ENCODE data around the gene GTF3C1. TPM values are rescaled to one million over a fixed set of nuclear protein-coding genes. Genes with fewer than 3 reads are reported as not detected.
"Not testable (repeated sequence)": the region's sequence is repeated elsewhere in the genome, so short reads cannot be mapped to it uniquely, and the experiment has no call there.

GTF3C1 gene
- total RNA-seq, 1 donor from 2014 or later, result 125 TPM

DNA sequence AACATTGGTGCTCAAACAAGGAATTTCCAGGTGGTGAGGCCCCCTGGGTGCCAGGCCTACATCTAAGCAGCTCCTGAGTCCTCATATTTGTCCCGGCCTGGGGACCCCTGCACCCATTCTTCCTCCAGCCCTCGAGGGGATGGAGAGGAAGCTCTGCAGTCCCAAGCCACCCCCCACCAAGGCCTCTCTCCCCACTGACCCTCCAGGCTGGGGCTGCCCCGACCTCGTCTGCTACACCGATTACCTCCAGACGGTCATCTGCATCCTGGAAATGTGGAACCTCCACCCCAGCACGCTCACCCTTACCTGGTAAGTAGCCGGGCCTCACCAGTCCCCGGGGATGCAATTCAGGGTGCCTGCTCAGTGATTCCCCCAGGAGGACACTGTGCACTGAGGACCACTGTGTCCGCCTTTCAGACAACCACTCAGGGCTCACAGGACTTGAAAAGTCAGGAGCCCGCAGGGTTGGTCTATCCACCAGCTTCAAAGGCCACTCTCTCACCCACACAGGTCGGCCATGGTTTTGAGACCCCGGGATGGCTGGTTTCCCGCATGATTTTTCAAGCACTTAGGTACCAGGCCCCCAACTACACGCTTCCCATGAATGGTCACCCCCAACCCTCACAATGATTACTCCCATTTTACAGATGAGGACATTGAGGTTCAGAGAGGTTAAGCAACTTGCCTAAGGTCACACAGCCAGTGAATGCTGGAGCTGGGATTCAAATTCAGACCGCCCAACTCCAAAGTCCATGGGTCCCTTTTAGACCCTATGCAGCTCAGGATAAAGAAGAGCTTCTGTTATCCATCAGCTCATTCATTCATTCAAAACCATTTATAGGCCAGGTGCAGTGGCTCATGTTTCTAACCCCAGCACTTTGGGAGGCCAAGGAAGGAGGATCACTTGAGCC lies 115.3 kb downstream of the GTF3C1 start:
- TF ChIP-seq, protein P1, sequence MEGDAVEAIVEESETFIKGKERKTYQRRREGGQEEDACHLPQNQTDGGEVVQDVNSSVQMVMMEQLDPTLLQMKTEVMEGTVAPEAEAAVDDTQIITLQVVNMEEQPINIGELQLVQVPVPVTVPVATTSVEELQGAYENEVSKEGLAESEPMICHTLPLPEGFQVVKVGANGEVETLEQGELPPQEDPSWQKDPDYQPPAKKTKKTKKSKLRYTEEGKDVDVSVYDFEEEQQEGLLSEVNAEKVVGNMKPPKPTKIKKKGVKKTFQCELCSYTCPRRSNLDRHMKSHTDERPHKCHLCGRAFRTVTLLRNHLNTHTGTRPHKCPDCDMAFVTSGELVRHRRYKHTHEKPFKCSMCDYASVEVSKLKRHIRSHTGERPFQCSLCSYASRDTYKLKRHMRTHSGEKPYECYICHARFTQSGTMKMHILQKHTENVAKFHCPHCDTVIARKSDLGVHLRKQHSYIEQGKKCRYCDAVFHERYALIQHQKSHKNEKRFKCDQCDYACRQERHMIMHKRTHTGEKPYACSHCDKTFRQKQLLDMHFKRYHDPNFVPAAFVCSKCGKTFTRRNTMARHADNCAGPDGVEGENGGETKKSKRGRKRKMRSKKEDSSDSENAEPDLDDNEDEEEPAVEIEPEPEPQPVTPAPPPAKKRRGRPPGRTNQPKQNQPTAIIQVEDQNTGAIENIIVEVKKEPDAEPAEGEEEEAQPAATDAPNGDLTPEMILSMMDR (conservative IDR thresholded peaks at IDR 0.05), result no peak
- no peak overlapping the region for H3K27ac Mint-ChIP-seq (ENCODE audit: unreplicated experiment)
- no peaks in the 10 kb centered on the region for H3K27me3 Mint-ChIP-seq (ENCODE audit: low read depth)
- no peaks in the 10 kb centered on the region for H3K36me3 Mint-ChIP-seq (ENCODE audit: low read depth)
- no peaks in the 10 kb centered on the region for H3K9me3 Mint-ChIP-seq
- peaks cover 3% of the 10 kb centered on the region for H3K4me1 Mint-ChIP-seq
- DNase-seq (ENCODE audit: low read depth, low spot score), result no peak
- no peak overlapping the region for H3K4me3 Mint-ChIP-seq

DNA sequence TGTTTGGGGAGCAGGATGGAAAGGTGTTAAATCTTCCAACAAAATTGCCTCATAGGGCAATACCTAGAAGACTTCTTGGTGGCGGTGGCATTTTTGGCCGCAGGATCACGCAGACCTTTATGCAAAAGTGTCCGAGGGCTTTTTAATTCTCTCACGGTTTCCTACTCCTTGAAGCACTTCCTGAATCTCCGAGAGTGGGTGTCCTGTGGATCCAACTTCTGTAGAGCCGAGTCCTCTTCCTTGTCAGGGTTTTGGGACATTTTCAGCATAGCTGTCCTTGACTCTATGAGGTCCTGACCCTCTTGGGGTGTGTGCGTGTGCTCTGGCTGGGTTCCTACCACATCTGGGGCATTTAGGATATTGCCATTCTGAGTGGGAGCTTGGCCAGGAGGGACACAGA lies 116.1 kb downstream of the GTF3C1 start:
- no peaks in the 10 kb centered on the region for H3K36me3 Mint-ChIP-seq (ENCODE audit: low read depth)
- no peak overlapping the region for H3K27ac Mint-ChIP-seq (ENCODE audit: unreplicated experiment)
- H3K27me3 Mint-ChIP-seq (ENCODE audit: low read depth), result no peaks in the 10 kb centered on the region
- H3K4me1 Mint-ChIP-seq, result no peaks in the 10 kb centered on the region
- TF ChIP-seq, protein P1 (conservative IDR thresholded peaks at IDR 0.05), result no peak
- no peak overlapping the region for H3K4me3 Mint-ChIP-seq
- DNase-seq (ENCODE audit: low read depth, low spot score), result no peak
- H3K9me3 Mint-ChIP-seq, result no peaks in the 10 kb centered on the region

DNA sequence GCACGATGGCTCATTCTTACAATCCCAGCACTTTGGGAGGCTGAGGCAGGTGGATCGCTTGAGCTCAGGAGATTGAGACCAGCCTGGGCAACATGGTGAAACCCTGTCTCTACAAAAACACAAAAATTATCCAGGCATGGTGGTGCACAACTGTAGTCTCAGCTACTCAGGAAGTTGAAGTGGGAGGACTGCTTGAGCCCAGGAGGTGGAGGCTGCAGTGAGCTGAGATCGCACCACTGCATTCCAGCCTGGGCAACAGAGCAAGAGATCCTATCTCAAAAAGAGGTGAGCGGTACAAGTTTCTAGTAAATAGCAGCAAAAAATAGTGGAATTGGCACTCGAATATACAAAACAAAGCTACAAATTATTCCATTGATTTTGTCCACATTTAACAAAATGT lies 116.5 kb downstream of the GTF3C1 start:
- not testable (repeated sequence) for H3K4me3 Mint-ChIP-seq; H3K4me1 Mint-ChIP-seq; H3K36me3 Mint-ChIP-seq (ENCODE audit: low read depth); H3K9me3 Mint-ChIP-seq; H3K27me3 Mint-ChIP-seq (ENCODE audit: low read depth); DNase-seq (ENCODE audit: low read depth, low spot score); H3K27ac Mint-ChIP-seq (ENCODE audit: unreplicated experiment)

DNA sequence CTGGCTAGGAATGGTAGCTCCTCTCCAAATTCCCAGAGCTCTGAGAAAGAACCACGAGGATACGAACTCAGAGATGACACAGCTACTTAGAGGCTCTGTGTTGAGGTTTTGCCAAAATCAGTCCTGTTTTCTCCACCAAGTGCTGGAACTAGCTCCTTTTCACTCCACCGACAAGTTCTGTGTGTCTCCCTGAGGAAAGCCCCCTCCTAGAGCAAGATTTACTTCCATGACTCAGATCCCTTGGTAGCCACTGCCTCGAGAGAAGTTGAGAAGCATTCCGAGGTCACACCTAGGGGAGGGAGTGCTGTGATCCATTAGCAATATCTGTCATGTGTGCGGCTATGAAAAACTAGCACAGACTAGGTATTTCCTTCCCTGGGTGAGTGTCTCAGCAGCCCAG lies 117.2 kb downstream of the GTF3C1 start:
- Mint-ChIP-seq H3K27me3 (ENCODE audit: low read depth) (no peaks in the 10 kb centered on the region), H3K9me3 (no peaks in the 10 kb centered on the region), H3K4me1 (peaks cover under 1% of the 10 kb centered on the region), H3K36me3 (ENCODE audit: low read depth) (no peaks in the 10 kb centered on the region), H3K27ac (ENCODE audit: unreplicated experiment) (peak overlapping the region; percentile 27), H3K4me3 (no peak overlapping the region)
- TF ChIP-seq, protein P1 (conservative IDR thresholded peaks at IDR 0.05), result no peak
- no peak for DNase-seq (ENCODE audit: low read depth, low spot score)

DNA sequence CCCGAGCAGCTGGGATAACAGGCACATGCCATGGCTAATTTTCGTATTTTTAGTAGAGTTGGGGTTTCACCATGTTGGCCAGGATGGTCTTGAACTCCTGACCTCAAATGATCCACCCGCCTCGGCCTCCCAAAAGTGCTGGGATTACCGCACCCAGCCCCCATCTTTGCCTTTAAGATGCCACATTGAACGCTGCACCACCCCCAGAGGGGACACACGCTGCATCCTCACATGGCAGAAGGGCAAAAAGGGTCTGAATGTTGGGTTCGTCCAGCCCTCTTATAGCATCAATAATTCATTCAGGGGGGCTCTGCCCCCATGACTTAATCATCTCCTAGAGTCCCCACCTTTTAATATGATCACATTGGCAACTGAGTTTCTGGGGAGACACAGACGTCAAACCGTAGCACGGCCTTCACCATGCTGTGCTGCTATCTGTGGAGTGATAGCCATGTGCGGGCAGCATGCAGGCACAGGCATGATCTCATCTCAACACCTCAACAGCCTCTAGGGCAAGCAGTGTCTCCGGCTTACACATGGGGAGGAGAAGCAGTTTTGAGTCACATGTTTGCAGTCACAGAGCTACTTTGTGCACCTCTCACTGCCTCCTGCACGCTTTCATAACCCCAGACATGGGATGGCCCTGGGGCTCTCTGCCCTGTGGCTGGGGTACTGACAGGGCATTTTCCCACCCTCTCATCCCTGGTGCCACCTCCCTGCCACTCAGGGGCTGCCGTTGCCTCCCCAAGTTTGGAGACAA lies 117.8 kb downstream of the GTF3C1 start:
- no peak overlapping the region for H3K4me3 Mint-ChIP-seq
- no peaks in the 10 kb centered on the region for H3K9me3 Mint-ChIP-seq
- peaks cover 7% of the 10 kb centered on the region for H3K4me1 Mint-ChIP-seq
- DNase-seq (ENCODE audit: low read depth, low spot score), result no peak
- H3K27ac Mint-ChIP-seq (ENCODE audit: unreplicated experiment), result peak overlapping the region; percentile 27
- no peaks in the 10 kb centered on the region for H3K36me3 Mint-ChIP-seq (ENCODE audit: low read depth)
- TF ChIP-seq, protein P1 (conservative IDR thresholded peaks at IDR 0.05), result no peak
- H3K27me3 Mint-ChIP-seq (ENCODE audit: low read depth), result no peaks in the 10 kb centered on the region
